Panc1 (cell line): ENCODE measurements around the gene SGPL1. TPM values are rescaled to one million over a fixed set of nuclear protein-coding genes. Genes with fewer than 3 reads are reported as not detected.

Experiments
- ATAC-seq: fragments of 200-7000 bp; cut with Tn5 transposase; 2 replicates; pipeline ENCODE4 v1.9.1; 2020; ENCODE audit warnings: mild to moderate bottlenecking, moderate library complexity
- BruUV-seq: library from RNA; stranded (reverse); fragments of 400-500 nt; replicated peaks from 2 replicates; lab custom pipeline; 2021; lab: Mats Ljungman, UMichigan
- CTCF ChIA-PET: fragments of 300-600 bp; sonication (Branson Sonifier 250); formaldehyde crosslinking; loops from one replicate; lab custom pipeline; 2022; ENCODE audit warnings: antibody characterized with exemption; lab: Charles Lee
- POLR2A ChIA-PET: fragments of 300-600 bp; sonication (Branson Sonifier 250); formaldehyde crosslinking; loops from one replicate; lab custom pipeline; 2022; ENCODE audit warnings: antibody characterized with exemption; lab: Charles Lee
- DNase-seq: peaks from one replicate; pipeline ENCODE4 v3.0.0-alpha.2; 2010; ENCODE audit warnings: low read depth, low spot score
- H3K27ac ChIP-seq: 2 replicates; pipeline ENCODE4 v1.5.1; 2011; ENCODE audit warnings: mild to moderate bottlenecking, low read length, inconsistent platforms
- H3K27me3 ChIP-seq: fragments of 200-500 bp; sonication (Bioruptor generic); 2 replicates; pipeline ENCODE4 v1.6.0; 2014; ENCODE audit warnings: low read length, inconsistent platforms; ENCODE audit not compliant: control insufficient read depth, insufficient read depth
- H3K36me3 ChIP-seq: fragments of 200-500 bp; sonication (Bioruptor generic); 2 replicates; pipeline ENCODE4 v1.5.1; 2014; ENCODE audit warnings: inconsistent platforms, mild to moderate bottlenecking, low read length, moderate library complexity; ENCODE audit not compliant: control insufficient read depth, insufficient read depth
- H3K4me1 ChIP-seq: 2 replicates; pipeline ENCODE4 v1.5.1; 2011; ENCODE audit warnings: inconsistent platforms, mild to moderate bottlenecking, low read length, moderate library complexity; ENCODE audit not compliant: control insufficient read depth, insufficient read depth
- H3K4me3 ChIP-seq, 2 experiments: 2 replicates each; pipeline ENCODE4 v1.5.1; 2011 to 2012; ENCODE audit warnings: low read depth in 2 of 2, low read length in 2 of 2, mild to moderate bottlenecking in 2 of 2, inconsistent platforms in 1 of 2, moderate library complexity in 1 of 2
- H3K9me3 ChIP-seq: fragments of 200-500 bp; sonication (Bioruptor generic); 2 replicates; pipeline ENCODE4 v1.5.1; 2014; ENCODE audit warnings: low read depth, mild to moderate bottlenecking, inconsistent platforms, low read length, moderate library complexity; ENCODE audit not compliant: control insufficient read depth, insufficient read depth
- CTCF ChIP-seq: fragments of 450-650 bp; IDR thresholded peaks from 2 replicates; pipeline ENCODE4 v1.5.1; 2017; ENCODE audit warnings: mild to moderate bottlenecking
- POLR2AphosphoS5 ChIP-seq: IDR thresholded peaks from 2 replicates; pipeline ENCODE4 v1.6.1; 2012; ENCODE audit warnings: mild to moderate bottlenecking, low read depth, low read length, moderate library complexity
- SIN3A ChIP-seq: IDR thresholded peaks from 2 replicates; pipeline ENCODE4 v1.6.1; 2012; ENCODE audit warnings: low read depth, mild to moderate bottlenecking, low read length, moderate library complexity, borderline replicate concordance; ENCODE audit not compliant: insufficient read depth
- TCF7L2 ChIP-seq: IDR thresholded peaks from 2 replicates; pipeline ENCODE4 v1.6.1; 2011; ENCODE audit warnings: mild to moderate bottlenecking, low read depth, low read length, inconsistent platforms
- in situ Hi-C: cut with HindIII; loops from 2 replicates; pipeline ENCODE4 v1.10.0; 2016; ENCODE audit warnings: low sequenced_read_pairs, low pct_unique_long_range_greater_than_20kb
- intact Hi-C: fragments of 100-400 bp; cut with micrococcal nuclease; formaldehyde crosslinking; loops from one replicate; pipeline ENCODE4 v1.10.0; 2022; ENCODE audit not compliant: unreplicated experiment
- total RNA-seq: library from RNA; stranded (reverse); gene quantifications from one replicate; pipeline ENCODE4 v1.2.1, GENCODE V29; 2021; ENCODE audit not compliant: unreplicated experiment
- TF ChIP-seq, protein P1 (sequence below), 2 experiments: IDR thresholded peaks; 2 replicates each; pipeline ENCODE4 v1.6.1; 2011 to 2012; ENCODE audit warnings: low read depth in 2 of 2, control low read depth in 1 of 2, low read length in 1 of 2, mild to moderate bottlenecking in 1 of 2, moderate library complexity in 1 of 2; ENCODE audit not compliant: insufficient read depth in 1 of 2

SGPL1 gene
- total RNA-seq, 1 experiment from 2014 or later = 103 TPM

DNA sequence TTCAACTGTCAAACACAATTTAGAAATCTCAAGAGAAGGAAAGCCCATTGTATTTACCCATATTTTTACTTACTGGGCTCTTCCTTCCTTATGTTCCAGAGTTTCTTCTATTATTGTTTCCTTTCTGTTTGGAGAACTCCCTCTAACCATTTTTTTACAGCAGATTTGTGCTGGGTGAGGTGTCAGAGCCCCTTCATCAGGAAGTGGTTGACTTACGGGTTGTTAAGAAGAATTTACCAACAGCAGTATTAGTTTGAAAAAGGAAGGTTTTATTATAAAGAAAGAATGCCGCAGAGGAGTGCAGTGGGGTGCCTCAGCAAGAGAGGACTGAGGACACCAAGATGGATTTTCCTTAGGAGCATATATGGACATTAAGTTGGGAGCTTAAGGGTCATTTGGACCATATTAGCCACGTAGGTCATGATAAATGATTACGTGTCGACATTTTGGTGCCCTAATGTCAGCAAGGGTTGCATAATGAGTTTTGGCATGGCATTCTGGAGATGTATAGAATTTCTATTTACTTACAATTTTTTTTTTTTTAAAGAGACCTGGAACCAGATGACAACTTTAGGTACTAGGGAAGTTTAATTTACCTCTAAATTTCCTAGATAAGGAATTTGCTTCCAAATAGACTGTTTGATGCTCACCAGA is 24.2 kb upstream of the SGPL1 start:
- DNase-seq = no peak
- H3K36me3 ChIP-seq = no peaks in the 10 kb centered on the region
- ChIA-PET CTCF (no interaction called here), POLR2A (interaction anchor here (0.7 kb wide), 1 partner anchor 296 kb away, joined by 3 read pairs; no protein-coding TSS in a partner anchor)
- no peaks in the 10 kb centered on the region for H3K4me1 ChIP-seq
- ATAC-seq = no peak
- in situ Hi-C loops (no loop called here), intact Hi-C loops (no loop called here)
- TF ChIP-seq, protein P1, sequence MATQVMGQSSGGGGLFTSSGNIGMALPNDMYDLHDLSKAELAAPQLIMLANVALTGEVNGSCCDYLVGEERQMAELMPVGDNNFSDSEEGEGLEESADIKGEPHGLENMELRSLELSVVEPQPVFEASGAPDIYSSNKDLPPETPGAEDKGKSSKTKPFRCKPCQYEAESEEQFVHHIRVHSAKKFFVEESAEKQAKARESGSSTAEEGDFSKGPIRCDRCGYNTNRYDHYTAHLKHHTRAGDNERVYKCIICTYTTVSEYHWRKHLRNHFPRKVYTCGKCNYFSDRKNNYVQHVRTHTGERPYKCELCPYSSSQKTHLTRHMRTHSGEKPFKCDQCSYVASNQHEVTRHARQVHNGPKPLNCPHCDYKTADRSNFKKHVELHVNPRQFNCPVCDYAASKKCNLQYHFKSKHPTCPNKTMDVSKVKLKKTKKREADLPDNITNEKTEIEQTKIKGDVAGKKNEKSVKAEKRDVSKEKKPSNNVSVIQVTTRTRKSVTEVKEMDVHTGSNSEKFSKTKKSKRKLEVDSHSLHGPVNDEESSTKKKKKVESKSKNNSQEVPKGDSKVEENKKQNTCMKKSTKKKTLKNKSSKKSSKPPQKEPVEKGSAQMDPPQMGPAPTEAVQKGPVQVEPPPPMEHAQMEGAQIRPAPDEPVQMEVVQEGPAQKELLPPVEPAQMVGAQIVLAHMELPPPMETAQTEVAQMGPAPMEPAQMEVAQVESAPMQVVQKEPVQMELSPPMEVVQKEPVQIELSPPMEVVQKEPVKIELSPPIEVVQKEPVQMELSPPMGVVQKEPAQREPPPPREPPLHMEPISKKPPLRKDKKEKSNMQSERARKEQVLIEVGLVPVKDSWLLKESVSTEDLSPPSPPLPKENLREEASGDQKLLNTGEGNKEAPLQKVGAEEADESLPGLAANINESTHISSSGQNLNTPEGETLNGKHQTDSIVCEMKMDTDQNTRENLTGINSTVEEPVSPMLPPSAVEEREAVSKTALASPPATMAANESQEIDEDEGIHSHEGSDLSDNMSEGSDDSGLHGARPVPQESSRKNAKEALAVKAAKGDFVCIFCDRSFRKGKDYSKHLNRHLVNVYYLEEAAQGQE (IDR thresholded peaks at IDR 0.05; ENCODE audit: insufficient read depth in 1 of 2, low read depth in 2 of 2, low read length in 1 of 2) = no peak
- TF ChIP-seq SIN3A (no peak), CTCF (no peak), POLR2AphosphoS5 (no peak), TCF7L2 (no peak)
- no peak overlapping the region for H3K4me3 ChIP-seq
- H3K9me3 ChIP-seq = no peaks in the 10 kb centered on the region
- no TSS peak for BruUV-seq
- no peak overlapping the region for H3K27ac ChIP-seq
- H3K27me3 ChIP-seq = peaks cover 36% of the 10 kb centered on the region

DNA sequence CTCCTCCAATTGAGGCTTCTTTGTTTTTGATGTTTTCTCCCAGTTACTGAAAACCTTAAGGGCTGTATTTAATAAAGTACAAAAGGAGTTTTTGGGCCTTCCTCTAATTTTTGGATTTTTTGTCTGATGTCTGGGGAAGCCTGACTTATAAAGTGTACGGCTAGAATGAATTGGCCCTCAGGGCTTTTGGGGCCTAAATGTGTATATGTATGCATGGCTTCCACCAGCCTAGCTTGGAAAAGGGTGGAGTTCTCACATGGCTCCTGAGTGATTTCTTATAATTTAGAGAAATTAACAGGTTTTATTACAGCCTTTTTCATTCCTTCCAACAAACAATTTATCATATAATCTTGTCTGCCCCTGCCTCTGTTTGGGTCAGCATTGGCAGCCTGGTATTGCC is 20.1 kb upstream of the SGPL1 start:
- ChIA-PET POLR2A (no interaction called here), CTCF (no interaction called here)
- no TSS peak for BruUV-seq
- Histone ChIP-seq H3K27me3 (peaks cover 25% of the 10 kb centered on the region), H3K27ac (no peak overlapping the region), H3K4me1 (no peaks in the 10 kb centered on the region), H3K36me3 (no peaks in the 10 kb centered on the region), H3K4me3 (no peak overlapping the region), H3K9me3 (no peaks in the 10 kb centered on the region)
- DNase-seq = no peak
- intact Hi-C loops (no loop called here), in situ Hi-C loops (no loop called here)
- no peak for ATAC-seq
- TF ChIP-seq CTCF = no peak
- no peak for TF ChIP-seq SIN3A
- no peak for TF ChIP-seq POLR2AphosphoS5
- no peak for TF ChIP-seq TCF7L2
